Effector CD8-positive, alpha-beta T cell (primary cell): ENCODE results near the gene RMND1.
"Not testable (repeated sequence)": the region's sequence is repeated elsewhere in the genome, so short reads cannot be mapped to it uniquely, and the experiment has no call there.

Source experiments
- DNase-seq: peaks from one replicate; lab custom pipeline; 2025; lab: John Stamatoyannopoulos, UW

The RMND1 gene

DNA sequence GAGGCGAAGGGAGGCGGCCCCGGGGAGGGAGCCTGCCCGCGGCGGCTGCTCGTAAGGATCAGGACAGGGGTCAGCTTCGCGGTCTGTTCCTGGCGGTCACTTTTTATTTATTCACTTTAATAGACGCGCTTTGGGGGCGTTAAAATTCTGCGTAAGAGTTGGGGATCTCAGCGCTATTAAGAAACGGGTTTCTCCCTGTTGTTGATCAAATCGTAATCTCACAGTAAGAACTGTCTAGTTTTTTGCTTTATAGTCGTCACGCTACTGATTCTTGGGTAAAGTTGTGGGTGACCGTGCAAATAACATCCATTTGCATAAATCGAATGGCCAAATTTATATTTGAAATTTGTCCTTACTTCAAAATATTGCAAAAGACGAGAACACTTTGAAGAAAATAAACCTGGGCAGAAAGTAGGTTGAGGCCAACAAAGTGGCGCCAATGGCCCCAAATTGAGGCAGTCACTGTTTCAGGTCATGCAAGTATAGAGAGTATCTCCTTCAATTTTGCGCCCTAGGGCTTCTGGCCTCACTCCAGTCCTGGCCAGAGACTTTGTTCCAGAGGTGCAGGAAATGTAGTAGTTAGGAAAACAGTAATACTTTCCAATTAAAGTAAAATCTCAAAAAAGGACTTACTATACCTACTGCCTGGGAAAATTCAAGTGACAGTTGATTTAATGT, 963 bp upstream of the RMND1 start:
- DNase-seq, result no peak

- DNase-seq, result no peak
Observed at GRCh38 chr6:151451417-151451949, 443 bp downstream of the RMND1 start.

GRCh38 chr6:151450928-151451327, 998 bp downstream of the RMND1 start:
- DNase-seq, result not testable (repeated sequence)

DNA sequence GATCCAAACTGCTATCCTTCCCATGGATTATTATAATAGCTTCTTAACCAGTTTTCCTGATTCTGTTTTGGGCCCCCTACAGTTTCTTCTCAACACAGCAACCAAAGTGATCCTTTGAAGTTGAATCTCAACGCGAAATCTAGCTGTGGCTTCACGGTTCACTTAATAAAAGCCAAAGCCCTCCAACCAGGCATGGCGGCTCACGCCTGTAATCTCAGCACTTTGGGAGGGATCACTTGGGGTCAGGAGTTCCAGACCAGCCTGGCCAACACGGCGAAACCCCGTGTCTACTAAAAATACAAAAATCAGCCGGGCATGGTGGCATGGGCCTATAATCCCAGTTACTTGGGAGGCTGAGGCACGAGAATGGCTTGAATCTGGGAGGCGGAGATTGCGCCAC, 3.3 kb downstream of the RMND1 start:
- DNase-seq, result no peak

- no peak for DNase-seq
Observed at GRCh38 chr6:151447237-151447636, 4.7 kb downstream of the RMND1 start.

DNA sequence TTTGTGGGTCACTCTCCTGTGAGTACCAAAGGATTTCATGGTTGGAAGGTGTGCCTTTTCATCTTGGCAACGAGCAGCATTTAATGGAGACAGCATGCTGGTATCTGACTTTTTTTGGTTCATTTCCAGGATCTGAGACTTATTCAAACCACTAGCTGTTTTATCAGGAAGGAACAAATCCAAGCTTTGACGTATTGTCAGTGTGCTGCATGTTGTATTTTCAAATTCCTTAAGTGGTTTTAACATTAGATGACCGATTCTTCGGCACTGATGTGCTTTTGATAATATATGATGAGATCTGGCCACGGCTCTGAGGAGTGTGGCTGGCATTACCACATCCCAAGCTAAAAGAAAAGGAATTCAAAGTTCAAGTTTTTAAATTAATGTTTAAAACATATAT, 6.4 kb downstream of the RMND1 start:
- DNase-seq, result no peak

- DNase-seq, result no peak
Observed at GRCh38 chr6:151443911-151444621, 7.9 kb downstream of the RMND1 start.

- no peak for DNase-seq
Observed at GRCh38 chr6:151443454-151443853, 8.5 kb downstream of the RMND1 start.

DNA sequence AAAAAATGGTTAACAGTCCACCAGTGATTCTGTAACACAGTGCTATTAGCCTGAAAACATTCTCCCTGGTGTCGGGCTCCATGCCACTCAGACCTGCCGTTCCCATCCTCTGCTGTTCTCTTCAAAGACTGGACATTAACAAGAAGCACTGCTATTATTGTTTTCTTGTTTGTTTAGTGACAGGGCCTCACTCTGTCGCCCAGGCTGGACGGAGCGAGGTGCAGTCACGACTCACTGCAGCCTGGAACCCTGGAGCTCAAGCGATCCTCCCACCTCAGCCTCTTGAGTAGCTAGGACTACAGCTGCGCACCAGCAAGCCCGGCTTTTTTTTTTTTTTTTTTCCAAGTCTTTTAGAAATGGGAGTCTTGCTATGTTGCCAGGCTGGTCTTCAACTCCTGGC, 9.6 kb downstream of the RMND1 start:
- no peak for DNase-seq

- no peak for DNase-seq
Observed at GRCh38 chr6:151441390-151442166, 10.3 kb downstream of the RMND1 start.

GRCh38 chr6:151440930-151441329, 11.0 kb downstream of the RMND1 start:
- no peak for DNase-seq

GRCh38 chr6:151440498-151440897, 11.4 kb downstream of the RMND1 start:
- no peak for DNase-seq

- no peak for DNase-seq
Observed at GRCh38 chr6:151437401-151437800, 14.5 kb downstream of the RMND1 start.

- no peak for DNase-seq
Observed at GRCh38 chr6:151436802-151437201, 15.1 kb downstream of the RMND1 start.

DNA sequence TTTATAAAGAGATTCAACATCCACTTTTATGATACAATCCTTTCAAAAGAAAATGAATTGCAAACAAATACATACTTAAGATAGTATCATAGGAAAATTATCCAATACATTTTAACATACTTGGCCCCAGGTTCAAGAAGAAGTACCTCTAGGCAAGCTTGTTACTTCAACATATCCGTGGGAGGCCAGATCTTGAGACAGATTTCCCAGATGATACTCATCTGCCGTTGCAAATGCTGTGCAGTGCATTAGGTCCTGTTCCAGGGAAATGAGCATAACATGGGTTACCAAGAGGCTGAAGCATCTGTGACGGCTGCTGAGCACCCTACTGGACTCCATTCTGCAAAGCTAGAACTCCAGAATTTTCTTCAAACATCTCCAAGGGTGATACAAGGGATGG, 15.6 kb downstream of the RMND1 start:
- no peak for DNase-seq

DNA sequence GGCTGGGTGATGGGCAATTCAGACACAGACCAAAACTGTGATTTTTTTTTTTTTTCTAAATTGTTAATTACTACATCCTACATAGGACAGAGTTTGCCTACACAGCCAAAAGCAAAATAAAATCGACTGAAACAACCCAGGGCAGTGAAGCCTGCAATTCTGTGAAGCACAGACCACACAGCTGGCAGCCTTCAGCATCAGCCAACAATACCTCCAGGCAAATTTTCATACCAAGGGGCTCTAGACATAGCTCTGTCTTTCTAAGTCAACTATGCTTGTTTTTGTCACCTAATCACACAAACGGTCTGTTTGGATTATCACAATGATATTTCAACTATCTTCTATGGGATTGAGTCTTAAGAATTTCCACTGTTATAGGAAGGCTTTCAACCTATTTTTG, 17.6 kb downstream of the RMND1 start:
- DNase-seq, result no peak

DNA sequence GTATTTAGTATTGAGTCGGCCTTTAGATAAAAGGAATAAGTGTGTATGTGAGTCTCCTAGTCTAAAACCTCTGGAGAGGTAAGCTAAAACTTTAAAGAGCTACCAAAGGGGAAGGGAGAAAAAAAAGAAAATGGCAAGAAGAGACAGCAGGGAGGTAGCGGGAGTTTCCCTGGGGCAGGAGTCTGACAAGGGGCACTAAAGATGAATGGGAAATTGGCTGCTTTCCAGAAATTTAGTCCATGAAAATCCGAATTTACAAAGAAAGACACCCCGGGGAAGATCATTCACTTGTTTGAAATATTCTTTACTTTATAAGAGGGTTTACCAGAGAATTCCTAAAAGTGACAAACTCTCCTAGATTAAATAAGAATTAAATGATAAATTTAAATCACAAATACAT, 19.3 kb downstream of the RMND1 start:
- no peak for DNase-seq

GRCh38 chr6:151431337-151431736, 20.6 kb downstream of the RMND1 start:
- no peak for DNase-seq

- no peak for DNase-seq
Observed at GRCh38 chr6:151430886-151431285, 21.0 kb downstream of the RMND1 start.

DNA sequence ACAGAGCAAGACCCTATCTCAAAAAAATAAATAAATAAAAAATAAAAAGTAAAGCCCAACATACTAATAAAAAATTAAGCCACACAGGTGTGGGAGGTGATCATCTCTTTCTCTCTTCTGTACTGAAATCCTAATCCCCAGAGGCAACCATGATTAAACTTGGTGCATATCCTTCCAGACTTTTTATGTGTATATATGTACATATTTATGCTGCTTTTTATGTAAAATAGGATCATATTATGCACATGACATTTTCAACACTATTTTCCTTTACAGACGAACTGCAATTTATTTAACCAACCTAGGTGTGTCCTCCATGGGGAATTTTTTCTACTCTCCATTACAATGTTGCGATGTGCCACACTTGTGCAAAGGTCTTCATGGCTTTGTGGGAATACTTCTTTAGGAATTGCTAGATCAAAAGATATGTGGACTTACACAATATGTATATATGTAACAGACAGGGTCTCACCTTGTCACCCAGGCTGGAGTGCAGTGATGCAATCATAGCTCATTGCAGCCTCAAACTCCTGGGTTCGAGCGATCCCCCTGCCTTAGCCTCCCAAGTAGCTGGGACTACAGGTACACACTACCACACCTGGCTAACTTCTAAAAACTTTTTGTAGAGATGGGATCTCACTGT, 23.7 kb downstream of the RMND1 start:
- DNase-seq, result no peak

DNA sequence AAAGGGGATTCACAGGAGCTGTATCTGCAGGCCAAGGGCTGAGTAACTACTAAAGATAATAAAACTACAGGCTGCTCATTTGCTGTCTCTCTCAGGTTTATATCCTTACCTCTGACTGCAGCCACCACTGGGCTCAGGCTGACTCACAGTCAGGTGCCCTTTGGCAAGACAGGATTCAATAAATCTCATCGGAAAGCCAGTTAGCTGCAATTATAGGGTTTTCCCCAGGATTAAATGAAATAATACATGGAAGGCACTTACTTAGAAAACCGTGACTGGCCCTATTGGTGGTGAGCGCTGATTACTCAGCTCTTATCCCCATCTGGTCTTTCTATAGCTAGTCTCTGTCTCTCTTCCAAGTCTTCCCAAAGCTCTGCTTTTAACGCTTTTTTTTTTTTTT, 26.4 kb downstream of the RMND1 start:
- no peak for DNase-seq

DNA sequence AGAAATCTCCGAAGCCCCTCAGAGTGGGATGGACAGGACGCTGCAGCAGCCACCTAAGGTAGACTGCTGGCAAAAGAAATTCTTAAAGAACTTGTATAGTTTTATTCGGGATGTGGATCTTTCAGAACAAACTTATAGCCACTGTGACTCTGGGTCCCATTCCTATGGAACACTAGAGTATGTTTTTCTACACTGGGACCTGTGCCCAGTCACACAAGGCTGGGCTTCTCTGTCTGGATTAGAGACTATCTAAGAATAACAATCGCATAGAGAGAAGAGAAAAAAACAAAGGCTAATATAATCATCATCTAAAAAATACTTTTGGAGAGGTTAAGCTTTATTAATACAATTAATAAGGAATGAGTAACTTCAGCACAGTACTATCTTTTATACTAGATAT, 28.9 kb downstream of the RMND1 start:
- no peak for DNase-seq
